ENCODE data around the gene EPHA7. TPM values are rescaled to one million over a fixed set of nuclear protein-coding genes. Genes with fewer than 3 reads are reported as not detected.

Gene EPHA7
- polyA plus RNA-seq, 6 donors from 2014 or later, result not detected

DNA sequence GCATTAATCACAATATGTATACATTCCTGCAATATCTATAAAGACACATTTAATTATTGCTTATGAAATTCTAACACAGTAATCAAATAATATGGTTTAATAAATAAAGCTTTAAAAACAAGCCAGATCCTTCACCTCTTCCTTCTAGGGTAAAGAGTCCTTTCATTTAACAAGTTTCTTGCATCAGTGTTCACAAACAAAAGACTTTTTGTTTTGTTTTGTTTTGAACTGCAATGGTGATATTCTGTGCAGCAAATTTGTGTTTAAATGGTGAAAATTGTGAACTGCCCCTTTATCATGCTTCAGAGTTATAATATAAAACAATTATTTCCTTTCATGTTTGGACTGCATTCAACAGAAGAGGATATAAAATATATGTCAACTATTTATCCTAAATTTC is 177.3 kb downstream of the EPHA7 start:
- Mint-ChIP-seq H3K4me1 (no peaks in the 10 kb centered on the region), H3K27me3 (no peaks in the 10 kb centered on the region), H3K27ac (no peak overlapping the region), H3K4me3 (no peak overlapping the region), H3K9me3 (no peaks in the 10 kb centered on the region), H3K36me3 (no peaks in the 10 kb centered on the region)
- no peak for DNase-seq
- no peak for ATAC-seq (ENCODE audit: low read depth in 2 of 2)

DNA sequence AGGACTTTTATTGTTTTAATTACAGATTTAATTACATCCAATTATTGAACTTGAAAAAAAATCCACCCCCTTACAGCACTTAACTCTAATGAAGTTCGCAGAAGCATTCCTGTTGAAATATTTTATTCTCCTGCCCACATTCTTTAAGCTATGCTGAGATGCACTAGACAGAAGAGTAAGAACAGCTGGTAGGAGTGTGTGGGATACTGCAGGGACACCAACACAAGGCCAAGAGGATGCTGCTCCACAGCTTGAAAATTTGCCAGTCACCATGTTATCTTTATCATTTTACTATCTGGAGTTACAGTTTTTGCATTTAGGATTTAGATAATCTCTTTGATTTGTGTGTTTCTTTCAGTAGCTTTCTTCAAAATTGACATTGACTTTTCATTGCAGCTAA is 180.7 kb downstream of the EPHA7 start:
- no peaks in the 10 kb centered on the region for H3K4me1 Mint-ChIP-seq

DNA sequence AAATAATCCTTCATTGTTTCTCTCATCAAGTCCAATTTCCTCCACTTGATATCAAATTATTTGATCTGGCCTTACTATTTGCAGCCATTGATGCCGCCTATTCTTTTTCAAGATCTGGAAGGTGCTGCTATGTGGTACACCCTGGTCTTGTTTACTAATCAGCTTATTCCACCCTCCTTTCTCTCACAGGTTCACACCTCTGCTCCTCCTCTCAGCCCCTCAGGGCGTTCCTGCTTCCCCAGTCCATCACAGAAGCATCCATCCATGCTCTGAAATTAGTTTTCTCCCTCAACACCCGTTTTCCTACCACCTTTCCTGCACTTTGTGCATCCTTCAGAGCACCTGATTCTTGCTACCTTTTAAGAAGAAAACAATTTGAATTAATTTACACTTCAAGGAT is 183.6 kb downstream of the EPHA7 start:
- Mint-ChIP-seq H3K27ac (no peak overlapping the region), H3K9me3 (peaks cover 0 to 3% (median 0%) of the 10 kb centered on the region in 7 donors), H3K36me3 (no peaks in the 10 kb centered on the region), H3K27me3 (no peaks in the 10 kb centered on the region), H3K4me1 (no peaks in the 10 kb centered on the region), H3K4me3 (no peak overlapping the region)
- ATAC-seq (ENCODE audit: low read depth in 2 of 2) (no peak), DNase-seq (no peak)

More for the DNA sequence above, 180.7 kb downstream of the EPHA7 start:
- Mint-ChIP-seq H3K4me3 (no peak overlapping the region), H3K36me3 (no peaks in the 10 kb centered on the region), H3K27ac (no peak overlapping the region), H3K9me3 (peaks cover 0 to 3% (median 0%) of the 10 kb centered on the region in 7 donors), H3K27me3 (no peaks in the 10 kb centered on the region)
- DNase-seq (no peak), ATAC-seq (ENCODE audit: low read depth in 2 of 2) (no peak)

DNA sequence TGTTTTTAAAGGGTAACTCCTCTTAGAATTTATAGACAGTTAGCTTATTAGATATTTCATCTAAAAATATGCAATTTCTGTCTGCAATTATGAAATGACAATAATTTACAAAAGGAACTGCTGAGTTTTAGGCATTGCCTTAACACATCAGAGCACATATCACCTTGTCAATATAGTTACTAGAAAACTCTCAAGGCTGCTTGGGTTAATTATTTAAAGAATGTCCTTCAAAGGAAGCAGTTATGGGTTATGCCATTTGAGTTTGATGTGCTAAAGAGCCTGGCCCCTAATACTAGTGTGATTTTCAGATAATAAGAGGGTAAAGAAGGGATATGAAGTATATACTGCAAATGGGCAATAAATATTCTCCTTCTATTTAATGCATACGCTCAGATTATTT is 192.5 kb downstream of the EPHA7 start:
- no peak overlapping the region for H3K27ac Mint-ChIP-seq
- no peaks in the 10 kb centered on the region for H3K27me3 Mint-ChIP-seq
- no peaks in the 10 kb centered on the region for H3K36me3 Mint-ChIP-seq

DNA sequence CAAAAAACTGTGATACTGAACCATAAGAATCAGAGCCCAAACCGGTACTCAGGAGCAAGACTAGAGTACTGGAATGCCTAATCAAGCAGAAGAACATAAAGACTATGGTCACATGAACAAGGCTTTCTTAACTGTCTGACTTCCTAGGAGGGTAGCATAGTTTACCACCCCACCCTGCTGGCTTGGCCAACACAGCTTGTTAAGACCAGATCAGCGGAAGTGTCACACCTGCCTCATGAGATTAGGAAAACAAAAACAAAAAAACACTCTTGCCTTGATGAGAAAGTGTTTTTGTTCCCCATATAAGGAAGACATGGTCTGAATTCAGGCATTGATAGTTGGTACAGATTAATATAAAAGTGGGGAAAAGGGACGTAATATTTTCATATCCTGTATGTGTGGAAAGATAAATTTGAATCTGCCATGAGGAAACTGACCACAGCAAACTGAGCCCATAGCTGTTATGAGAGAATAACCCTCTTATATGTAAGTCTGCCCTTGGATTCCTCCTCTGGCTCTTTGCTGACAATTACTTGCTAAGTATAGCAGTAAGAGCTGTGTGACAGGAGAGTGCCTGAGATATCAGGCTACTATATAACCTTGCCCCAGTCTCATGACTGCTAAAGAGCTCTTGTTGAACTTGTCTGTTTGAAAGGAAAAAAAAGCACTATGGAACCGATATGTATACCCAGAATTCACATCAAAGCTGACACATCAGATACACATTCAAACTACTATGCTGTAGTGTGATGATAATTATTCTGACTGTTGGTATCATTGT is 197.1 kb downstream of the EPHA7 start:
- H3K4me3 Mint-ChIP-seq, result no peak overlapping the region
- ATAC-seq (ENCODE audit: low read depth in 2 of 2) (no peak), DNase-seq (no peak)
- no peak overlapping the region for H3K27ac Mint-ChIP-seq
- peaks cover 0 to 5% (median 0%) of the 10 kb centered on the region in 3 donors for H3K27me3 Mint-ChIP-seq
- no peaks in the 10 kb centered on the region for H3K4me1 Mint-ChIP-seq
- H3K36me3 Mint-ChIP-seq, result no peaks in the 10 kb centered on the region
- peaks cover under 1 to 8% (median 4%) of the 10 kb centered on the region in 7 donors for H3K9me3 Mint-ChIP-seq

More for the DNA sequence above, 192.5 kb downstream of the EPHA7 start:
- peaks cover 0 to 8% (median 3%) of the 10 kb centered on the region in 7 donors for H3K9me3 Mint-ChIP-seq
- H3K4me3 Mint-ChIP-seq, result no peak overlapping the region
- DNase-seq, result no peak
- ATAC-seq (ENCODE audit: low read depth in 2 of 2), result no peak
- no peaks in the 10 kb centered on the region for H3K4me1 Mint-ChIP-seq

DNA sequence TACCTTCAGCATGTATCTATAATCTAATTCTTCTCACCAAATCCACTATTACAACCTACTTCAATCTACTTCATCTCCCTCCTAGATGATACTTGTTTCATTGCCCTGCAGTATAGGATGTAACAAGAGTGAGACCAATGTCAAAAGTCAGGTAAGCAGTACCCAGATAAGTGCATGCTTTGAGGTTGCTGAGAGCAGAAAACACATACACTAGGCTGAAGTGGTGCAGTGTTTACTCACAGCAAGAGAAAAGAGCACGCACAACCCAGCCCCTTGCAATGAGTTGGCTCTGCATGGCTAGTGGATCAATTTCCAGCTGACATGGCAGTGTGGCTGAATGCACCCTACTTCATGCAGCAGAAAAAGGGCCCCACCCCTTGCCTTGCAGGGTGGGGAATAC is 199.9 kb downstream of the EPHA7 start:
- no peak for DNase-seq
- H3K4me1 Mint-ChIP-seq, result no peaks in the 10 kb centered on the region

DNA sequence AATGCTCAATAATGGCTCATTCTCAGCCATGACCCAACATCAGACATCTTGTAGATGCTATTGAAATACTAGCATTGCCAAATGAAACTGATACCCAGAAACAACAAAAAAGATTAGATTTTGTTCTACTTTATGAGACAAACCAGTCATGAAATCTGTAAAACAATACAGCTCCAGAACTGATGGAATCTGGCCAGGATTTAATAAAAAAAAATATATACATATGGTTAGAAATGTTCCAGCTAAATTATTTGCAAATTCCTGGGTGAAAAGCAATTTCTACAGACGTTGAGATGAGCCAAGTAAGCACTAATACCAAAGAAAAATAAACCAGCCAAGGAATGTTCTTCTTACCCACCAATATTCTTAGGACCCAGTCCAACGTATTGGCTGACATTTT is 201.3 kb downstream of the EPHA7 start:
- ATAC-seq (ENCODE audit: low read depth in 2 of 2), result no peak
- H3K27me3 Mint-ChIP-seq, result peaks cover 0 to 5% (median 0%) of the 10 kb centered on the region in 3 donors
- no peaks in the 10 kb centered on the region for H3K36me3 Mint-ChIP-seq
- no peak overlapping the region for H3K4me3 Mint-ChIP-seq
- peaks cover 3 to 19% (median 6%) of the 10 kb centered on the region in 7 donors for H3K9me3 Mint-ChIP-seq
- no peak for DNase-seq
- no peak overlapping the region for H3K27ac Mint-ChIP-seq
- peaks cover 0 to 2% (median 0%) of the 10 kb centered on the region in 3 donors for H3K4me1 Mint-ChIP-seq

More for the DNA sequence above, 199.9 kb downstream of the EPHA7 start:
- Mint-ChIP-seq H3K36me3 (no peaks in the 10 kb centered on the region), H3K4me3 (no peak overlapping the region), H3K9me3 (peaks cover 3 to 19% (median 6%) of the 10 kb centered on the region in 7 donors), H3K27me3 (peaks cover 0 to 5% (median 0%) of the 10 kb centered on the region in 3 donors), H3K27ac (no peak overlapping the region)
- no peak for ATAC-seq (ENCODE audit: low read depth in 2 of 2)

DNA sequence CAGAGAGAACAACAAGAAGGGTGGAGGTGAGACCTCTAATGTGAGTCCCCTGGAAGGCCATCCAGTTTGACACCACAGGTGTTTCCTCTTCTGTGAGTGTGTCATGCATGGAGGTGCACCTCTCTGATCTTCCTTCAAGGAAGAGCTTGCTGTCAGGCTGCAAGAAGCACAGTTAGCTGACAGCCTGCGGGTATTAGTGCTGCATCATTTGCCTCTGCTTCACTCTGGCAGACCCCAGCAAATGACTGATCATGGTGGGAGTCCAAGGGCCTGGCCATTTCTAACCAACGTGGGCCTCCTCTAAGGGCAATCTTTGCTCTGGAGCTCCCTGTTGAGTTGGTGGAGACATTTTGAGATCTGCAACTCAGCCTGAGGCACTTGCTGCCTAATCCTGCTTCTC is 206.3 kb downstream of the EPHA7 start:
- H3K9me3 Mint-ChIP-seq, result peaks cover 0 to 19% (median 4%) of the 10 kb centered on the region in 7 donors
- H3K27me3 Mint-ChIP-seq, result no peaks in the 10 kb centered on the region
- DNase-seq (no peak), ATAC-seq (ENCODE audit: low read depth in 2 of 2) (no peak)
- H3K4me3 Mint-ChIP-seq, result no peak overlapping the region
- H3K27ac Mint-ChIP-seq, result no peak overlapping the region
- H3K36me3 Mint-ChIP-seq, result no peaks in the 10 kb centered on the region
- peaks cover 0 to 2% (median 0%) of the 10 kb centered on the region in 3 donors for H3K4me1 Mint-ChIP-seq

DNA sequence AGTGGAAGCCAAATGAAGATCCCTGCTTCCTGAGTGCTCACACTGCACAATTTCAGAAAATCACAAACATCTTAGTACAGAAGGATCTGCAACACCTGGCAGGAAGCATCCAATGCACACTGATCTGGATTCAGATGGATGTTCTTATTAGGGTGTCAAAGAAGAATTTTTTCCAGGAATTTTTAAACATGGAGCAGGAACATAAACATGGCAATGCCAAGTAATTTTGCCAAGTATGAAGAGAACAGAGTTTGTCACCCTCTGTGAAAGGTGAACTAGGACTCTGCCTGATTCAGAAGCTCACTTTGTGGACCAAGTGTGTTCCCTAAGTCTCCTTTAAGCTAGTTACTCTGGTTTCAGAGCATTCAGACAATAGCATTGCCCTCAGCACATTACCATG is 208.5 kb downstream of the EPHA7 start:
- Mint-ChIP-seq H3K9me3 (peaks cover 0 to 10% (median 4%) of the 10 kb centered on the region in 7 donors), H3K36me3 (no peaks in the 10 kb centered on the region)

DNA sequence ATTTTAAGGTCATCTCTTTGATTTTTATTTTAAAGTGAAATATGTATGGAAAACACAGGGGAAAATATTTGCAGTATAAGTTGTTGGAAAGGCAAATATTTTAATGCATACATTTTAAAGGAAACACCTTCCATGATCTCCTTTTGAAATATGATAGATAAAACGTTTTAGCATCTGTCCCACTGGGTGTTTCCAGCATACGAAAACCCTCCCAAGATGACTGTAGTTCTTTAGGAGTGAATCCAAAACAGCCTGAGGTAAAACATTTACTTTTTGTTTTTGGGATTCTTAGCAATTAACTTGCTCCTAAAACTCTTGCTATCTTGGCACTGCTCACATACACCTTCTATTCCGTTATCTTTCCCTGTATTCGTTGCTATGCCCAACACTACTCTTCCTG is 210.0 kb downstream of the EPHA7 start:
- Mint-ChIP-seq H3K4me1 (peaks cover 0 to 2% (median 0%) of the 10 kb centered on the region in 3 donors), H3K9me3 (peaks cover 0 to 5% (median 2%) of the 10 kb centered on the region in 7 donors), H3K4me3 (no peak overlapping the region), H3K27me3 (peaks cover 0 to 9% (median 0%) of the 10 kb centered on the region in 3 donors), H3K36me3 (no peaks in the 10 kb centered on the region), H3K27ac (no peak overlapping the region)
- ATAC-seq (ENCODE audit: low read depth in 2 of 2), result no peak
- no peak for DNase-seq

More for the DNA sequence above, 208.5 kb downstream of the EPHA7 start:
- Mint-ChIP-seq H3K4me3 (no peak overlapping the region), H3K27ac (no peak overlapping the region), H3K4me1 (peaks cover 0 to 2% (median 0%) of the 10 kb centered on the region in 3 donors), H3K27me3 (peaks cover 0 to 5% (median 0%) of the 10 kb centered on the region in 3 donors)
- ATAC-seq (ENCODE audit: low read depth in 2 of 2), result no peak
- no peak for DNase-seq

DNA sequence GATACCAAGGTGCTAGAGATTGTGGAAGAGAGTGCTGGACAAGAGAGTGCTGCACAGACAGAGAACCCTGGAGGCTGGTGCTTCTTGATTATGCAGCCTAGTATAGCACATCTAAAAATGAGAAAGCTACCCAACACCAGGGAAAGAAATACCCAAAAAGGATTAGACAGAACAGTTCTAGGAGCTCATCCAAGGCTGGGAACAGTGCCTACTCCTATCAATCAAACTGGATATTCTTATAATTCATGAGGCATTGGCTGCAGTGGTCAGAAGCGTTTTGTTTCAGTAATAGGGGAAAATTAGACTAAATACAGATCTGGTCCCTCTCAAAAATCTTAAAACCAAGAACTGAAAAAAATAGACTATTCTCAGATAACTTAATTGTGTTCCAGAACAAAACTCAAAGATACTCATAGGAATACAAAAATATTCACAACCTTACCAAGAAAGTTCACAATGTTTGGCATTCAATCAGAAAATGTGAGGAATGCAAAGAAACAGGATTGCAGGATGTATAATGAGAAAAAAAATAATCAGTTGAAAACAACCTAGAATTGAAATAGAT is 222.9 kb downstream of the EPHA7 start:
- ATAC-seq (ENCODE audit: low read depth in 2 of 2), result no peak
- Mint-ChIP-seq H3K4me3 (no peak overlapping the region), H3K27me3 (peaks cover 5 to 14% (median 6%) of the 10 kb centered on the region in 3 donors), H3K27ac (no peak overlapping the region), H3K9me3 (peaks cover 3 to 22% (median 7%) of the 10 kb centered on the region in 7 donors), H3K36me3 (no peaks in the 10 kb centered on the region), H3K4me1 (no peaks in the 10 kb centered on the region)
- DNase-seq, result no peak

DNA sequence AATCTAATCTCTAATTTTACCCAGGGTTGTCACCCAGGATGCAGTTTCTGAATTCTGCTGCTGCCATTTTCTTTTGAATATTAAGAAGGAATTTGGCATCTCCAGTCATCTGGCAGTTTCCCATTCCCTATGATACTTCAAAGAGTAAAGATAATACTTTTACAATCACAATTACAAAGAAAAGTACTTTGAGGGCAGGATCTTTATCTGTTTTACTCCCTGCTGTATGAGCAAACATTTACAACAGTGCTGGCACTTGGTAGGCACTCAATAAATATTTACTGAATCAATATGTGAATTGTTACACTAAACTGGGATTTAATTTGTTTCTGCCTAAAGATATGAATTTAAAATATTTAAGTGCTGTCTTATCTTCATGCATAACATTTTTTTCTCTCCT is 224.9 kb downstream of the EPHA7 start:
- Mint-ChIP-seq H3K36me3 (no peaks in the 10 kb centered on the region), H3K4me3 (no peak overlapping the region), H3K9me3 (peaks cover 3 to 22% (median 6%) of the 10 kb centered on the region in 7 donors), H3K4me1 (no peaks in the 10 kb centered on the region), H3K27ac (no peak overlapping the region), H3K27me3 (peaks cover 5 to 14% (median 6%) of the 10 kb centered on the region in 3 donors)
- ATAC-seq (ENCODE audit: low read depth in 2 of 2) (no peak), DNase-seq (no peak)

DNA sequence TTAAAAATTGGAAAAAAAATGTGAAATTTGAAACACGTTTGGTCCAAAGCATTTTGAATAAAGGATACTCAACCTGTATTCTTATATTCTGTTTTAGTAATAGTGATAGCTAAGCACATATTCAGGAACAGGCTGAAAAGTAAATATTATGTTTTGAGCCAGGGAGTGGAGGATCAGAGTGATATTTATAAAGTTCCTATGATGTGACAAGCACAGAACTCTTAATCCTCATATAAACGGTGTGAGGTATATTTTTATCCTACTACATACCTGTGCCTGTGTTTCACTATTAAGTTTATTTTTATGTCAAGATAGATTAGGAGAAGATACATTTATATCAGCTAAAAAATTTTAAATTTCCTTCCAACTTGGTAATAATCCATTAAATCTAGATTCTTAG is 225.5 kb downstream of the EPHA7 start:
- Mint-ChIP-seq H3K36me3 (no peaks in the 10 kb centered on the region), H3K4me1 (no peaks in the 10 kb centered on the region), H3K9me3 (peaks cover 3 to 22% (median 6%) of the 10 kb centered on the region in 7 donors), H3K4me3 (no peak overlapping the region), H3K27ac (no peak overlapping the region), H3K27me3 (peaks cover 5 to 10% (median 6%) of the 10 kb centered on the region in 3 donors)
- DNase-seq (no peak), ATAC-seq (ENCODE audit: low read depth in 2 of 2) (no peak)
